ENCODE results near the gene IER5.

IER5 gene

DNA sequence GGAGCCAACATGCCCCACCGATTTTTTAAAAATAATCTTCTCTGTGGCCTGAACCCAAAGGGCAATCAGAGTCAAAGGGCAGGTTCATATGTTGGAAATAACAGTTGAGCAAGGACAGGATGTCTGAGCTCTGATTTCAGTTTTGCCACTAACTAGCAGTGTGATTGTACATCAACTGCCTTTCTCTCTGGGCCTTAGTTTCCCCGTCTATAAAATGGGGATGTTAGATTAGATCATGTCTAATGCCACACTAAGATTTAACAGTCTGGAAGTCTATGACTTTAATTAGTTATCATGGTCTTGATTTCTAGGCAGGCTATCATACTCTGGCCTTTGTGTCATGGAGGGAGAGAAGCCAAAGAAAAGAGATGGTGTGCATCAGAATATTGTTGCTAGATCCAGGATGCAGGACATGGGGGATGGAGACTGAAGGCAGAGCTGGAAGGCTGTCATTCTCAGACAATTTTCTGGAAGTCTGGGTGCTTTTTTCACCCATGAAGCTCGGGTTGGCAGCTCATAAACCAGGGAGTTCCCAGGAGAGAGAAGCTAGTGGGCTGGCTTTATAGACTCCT, 28.4 kb downstream of the IER5 start:
- Histone ChIP-seq H3K9ac (ENCODE audit: low read depth, low read length) (no peak overlapping the region), H3K9me3 (ENCODE audit: insufficient read depth, low read depth, low read length) (no peaks in the 10 kb centered on the region), H3K27me3 (ENCODE audit: insufficient read depth, low read length) (no peaks in the 10 kb centered on the region), H3K4me3 (ENCODE audit: low read length) (no peak overlapping the region), H3K27ac (ENCODE audit: low read depth, low read length) (no peak overlapping the region), H3K4me1 (ENCODE audit: insufficient read depth, low read length) (peaks cover 19% of the 10 kb centered on the region; the same call in 1 of the 2 replicates), H3K36me3 (ENCODE audit: insufficient read depth, low read length) (no peaks in the 10 kb centered on the region)
- WGBS: 93% methylated on average over 3 of the region's 3 CpGs

GRCh38 chr1:181117648-181118449, 29.3 kb downstream of the IER5 start:
- Histone ChIP-seq H3K4me1 (ENCODE audit: insufficient read depth, low read length) (peaks cover 17% of the 10 kb centered on the region; the same call in 1 of the 2 replicates), H3K36me3 (ENCODE audit: insufficient read depth, low read length) (no peaks in the 10 kb centered on the region), H3K27ac (ENCODE audit: low read depth, low read length) (no peak overlapping the region), H3K4me3 (ENCODE audit: low read length) (no peak overlapping the region), H3K9me3 (ENCODE audit: insufficient read depth, low read depth, low read length) (no peaks in the 10 kb centered on the region), H3K9ac (ENCODE audit: low read depth, low read length) (no peak overlapping the region), H3K27me3 (ENCODE audit: insufficient read depth, low read length) (no peaks in the 10 kb centered on the region)
- WGBS: 66% methylated on average over 9 of the region's 9 CpGs

DNA sequence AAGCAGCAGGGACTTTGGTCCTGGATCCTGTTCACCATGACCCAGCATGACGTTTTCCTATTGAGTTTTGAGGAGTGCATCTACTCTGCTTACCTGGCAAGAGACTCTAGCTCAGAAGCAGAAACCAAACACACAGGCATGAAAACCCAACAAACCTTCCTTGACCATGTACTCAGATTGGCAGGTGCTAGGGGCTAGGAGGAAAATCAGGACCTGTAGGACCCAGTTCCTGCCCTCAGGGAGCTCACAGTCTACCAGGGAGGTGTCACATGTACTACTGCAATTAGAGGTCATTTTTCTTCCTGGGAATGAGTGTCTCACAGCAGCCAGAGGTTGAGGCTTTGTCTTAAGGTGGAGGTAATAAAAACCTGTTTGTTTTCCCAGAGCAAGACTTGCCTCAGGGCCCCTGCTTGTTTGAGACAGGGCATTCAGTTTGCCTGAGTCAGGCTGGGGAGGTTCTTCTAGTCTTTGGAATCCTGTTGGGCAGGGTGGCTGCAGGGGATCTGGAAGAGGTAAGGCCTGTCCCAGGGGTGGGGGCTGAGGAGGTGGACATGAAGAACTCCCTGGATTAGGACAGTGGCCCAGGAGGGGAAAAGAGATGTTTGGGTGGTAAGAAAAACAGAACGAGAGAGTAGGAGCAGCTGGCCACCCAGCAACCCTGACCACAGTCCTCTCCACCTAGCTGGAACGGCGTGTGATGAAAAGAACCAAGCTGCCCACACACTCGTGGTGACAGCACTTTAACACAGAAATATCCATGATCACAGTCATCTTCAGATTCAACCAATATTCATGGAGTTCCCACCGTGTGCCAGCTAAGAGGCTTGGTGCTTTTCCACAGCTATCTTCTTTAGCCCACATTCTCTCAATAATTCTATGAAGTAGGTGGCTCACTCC, 30.8 kb downstream of the IER5 start:
- Histone ChIP-seq H3K27me3 (ENCODE audit: insufficient read depth, low read length) (no peaks in the 10 kb centered on the region), H3K27ac (ENCODE audit: low read depth, low read length) (no peak overlapping the region), H3K4me1 (ENCODE audit: insufficient read depth, low read length) (peaks cover 6% of the 10 kb centered on the region; the same call in 1 of the 2 replicates), H3K9ac (ENCODE audit: low read depth, low read length) (no peak overlapping the region), H3K36me3 (ENCODE audit: insufficient read depth, low read length) (no peaks in the 10 kb centered on the region), H3K9me3 (ENCODE audit: insufficient read depth, low read depth, low read length) (no peaks in the 10 kb centered on the region), H3K4me3 (ENCODE audit: low read length) (no peak overlapping the region)
- WGBS: 89% methylated on average over 6 of the region's 6 CpGs

- 82% methylated on average over 2 of the region's 2 CpGs for WGBS
Observed at GRCh38 chr1:181120924-181121323, 32.4 kb downstream of the IER5 start.

GRCh38 chr1:181121498-181121897, 33.0 kb downstream of the IER5 start:
- Histone ChIP-seq H3K27ac (ENCODE audit: low read depth, low read length) (no peak overlapping the region), H3K4me1 (ENCODE audit: insufficient read depth, low read length) (peaks cover 8% of the 10 kb centered on the region), H3K36me3 (ENCODE audit: insufficient read depth, low read length) (no peaks in the 10 kb centered on the region), H3K9me3 (ENCODE audit: insufficient read depth, low read depth, low read length) (no peaks in the 10 kb centered on the region), H3K4me3 (ENCODE audit: low read length) (no peak overlapping the region), H3K9ac (ENCODE audit: low read depth, low read length) (no peak overlapping the region), H3K27me3 (ENCODE audit: insufficient read depth, low read length) (no peaks in the 10 kb centered on the region)
- WGBS: 88% methylated on average over 5 of the region's 5 CpGs

More at GRCh38 chr1:181120924-181121323, 32.4 kb downstream of the IER5 start:
- H3K4me1 ChIP-seq (ENCODE audit: insufficient read depth, low read length): peaks cover 6% of the 10 kb centered on the region; the same call in 1 of the 2 replicates
- no peak overlapping the region for H3K27ac ChIP-seq (ENCODE audit: low read depth, low read length)
- no peak overlapping the region for H3K9ac ChIP-seq (ENCODE audit: low read depth, low read length)
- no peaks in the 10 kb centered on the region for H3K9me3 ChIP-seq (ENCODE audit: insufficient read depth, low read depth, low read length)
- H3K27me3 ChIP-seq (ENCODE audit: insufficient read depth, low read length): no peaks in the 10 kb centered on the region
- H3K4me3 ChIP-seq (ENCODE audit: low read length): no peak overlapping the region
- H3K36me3 ChIP-seq (ENCODE audit: insufficient read depth, low read length): no peaks in the 10 kb centered on the region

DNA sequence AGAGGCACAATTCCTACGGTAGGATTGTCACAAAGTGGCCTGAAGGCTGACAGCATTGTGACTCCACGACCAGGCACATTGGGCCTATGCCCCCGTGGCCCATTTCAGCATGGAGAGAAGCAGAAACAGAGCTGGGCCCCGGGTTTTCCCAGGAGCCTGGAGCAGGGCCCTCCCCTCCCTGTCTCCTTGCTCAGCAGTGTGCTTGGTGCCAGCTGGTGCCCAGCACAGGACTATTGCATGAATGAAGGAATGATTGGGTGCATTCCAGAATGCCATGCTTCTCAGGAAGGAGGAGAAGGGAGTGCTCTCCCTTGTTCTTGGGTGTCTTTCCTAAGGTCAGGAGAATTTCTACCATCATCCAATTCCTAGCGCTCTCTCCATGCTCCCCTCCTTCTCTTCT, 33.7 kb downstream of the IER5 start:
- Histone ChIP-seq H3K9me3 (ENCODE audit: insufficient read depth, low read depth, low read length) (no peaks in the 10 kb centered on the region), H3K4me1 (ENCODE audit: insufficient read depth, low read length) (peaks cover 12% of the 10 kb centered on the region), H3K27ac (ENCODE audit: low read depth, low read length) (no peak overlapping the region), H3K36me3 (ENCODE audit: insufficient read depth, low read length) (no peaks in the 10 kb centered on the region), H3K4me3 (ENCODE audit: low read length) (no peak overlapping the region), H3K9ac (ENCODE audit: low read depth, low read length) (no peak overlapping the region), H3K27me3 (ENCODE audit: insufficient read depth, low read length) (no peaks in the 10 kb centered on the region)
- 90% methylated on average over 5 of the region's 5 CpGs for WGBS

- WGBS: 83% methylated on average over 3 of the region's 3 CpGs
- Histone ChIP-seq H3K36me3 (ENCODE audit: insufficient read depth, low read length) (no peaks in the 10 kb centered on the region), H3K4me1 (ENCODE audit: insufficient read depth, low read length) (peaks cover 6% of the 10 kb centered on the region; the same call in 1 of the 2 replicates), H3K9ac (ENCODE audit: low read depth, low read length) (no peak overlapping the region), H3K27me3 (ENCODE audit: insufficient read depth, low read length) (no peaks in the 10 kb centered on the region), H3K4me3 (ENCODE audit: low read length) (no peak overlapping the region), H3K27ac (ENCODE audit: low read depth, low read length) (no peak overlapping the region), H3K9me3 (ENCODE audit: insufficient read depth, low read depth, low read length) (no peaks in the 10 kb centered on the region)
Observed at GRCh38 chr1:181123173-181123572, 34.7 kb downstream of the IER5 start.

- Histone ChIP-seq H3K27ac (ENCODE audit: low read depth, low read length) (no peak overlapping the region), H3K4me3 (ENCODE audit: low read length) (no peak overlapping the region), H3K4me1 (ENCODE audit: insufficient read depth, low read length) (peaks cover 17% of the 10 kb centered on the region), H3K9me3 (ENCODE audit: insufficient read depth, low read depth, low read length) (no peaks in the 10 kb centered on the region), H3K9ac (ENCODE audit: low read depth, low read length) (no peak overlapping the region), H3K36me3 (ENCODE audit: insufficient read depth, low read length) (no peaks in the 10 kb centered on the region), H3K27me3 (ENCODE audit: insufficient read depth, low read length) (no peaks in the 10 kb centered on the region)
- WGBS: 22% methylated on average over 2 of the region's 2 CpGs
Observed at GRCh38 chr1:181124291-181124751, 35.8 kb downstream of the IER5 start.

- Histone ChIP-seq H3K9me3 (ENCODE audit: insufficient read depth, low read depth, low read length) (no peaks in the 10 kb centered on the region), H3K27ac (ENCODE audit: low read depth, low read length) (no peak overlapping the region), H3K9ac (ENCODE audit: low read depth, low read length) (no peak overlapping the region), H3K4me3 (ENCODE audit: low read length) (no peak overlapping the region), H3K36me3 (ENCODE audit: insufficient read depth, low read length) (no peaks in the 10 kb centered on the region), H3K27me3 (ENCODE audit: insufficient read depth, low read length) (no peaks in the 10 kb centered on the region), H3K4me1 (ENCODE audit: insufficient read depth, low read length) (peaks cover 26% of the 10 kb centered on the region)
- 89% methylated on average over 4 of the region's 4 CpGs for WGBS
Observed at GRCh38 chr1:181126289-181126688, 37.8 kb downstream of the IER5 start.

GRCh38 chr1:181126871-181127587, 38.5 kb downstream of the IER5 start:
- no peak overlapping the region for H3K4me3 ChIP-seq (ENCODE audit: low read length)
- H3K27ac ChIP-seq (ENCODE audit: low read depth, low read length): no peak overlapping the region
- WGBS: 69% methylated on average over 10 of the region's 10 CpGs
- no peaks in the 10 kb centered on the region for H3K27me3 ChIP-seq (ENCODE audit: insufficient read depth, low read length)
- no peaks in the 10 kb centered on the region for H3K9me3 ChIP-seq (ENCODE audit: insufficient read depth, low read depth, low read length)
- no peak overlapping the region for H3K9ac ChIP-seq (ENCODE audit: low read depth, low read length)
- H3K36me3 ChIP-seq (ENCODE audit: insufficient read depth, low read length): no peaks in the 10 kb centered on the region
- peaks cover 26% of the 10 kb centered on the region for H3K4me1 ChIP-seq (ENCODE audit: insufficient read depth, low read length)

All from HUES64 (cell line).